ENCODE data around the gene GALNT17.

GRCh38 chr7:71753956-71754664, 622.2 kb downstream of the GALNT17 start:
- TF ChIP-seq CTCF (conservative IDR thresholded peaks at IDR 0.05) (no peak), EZH2 (IDR thresholded peaks at IDR 0.05; ENCODE audit: low read depth) (no peak)
